ENCODE results near the gene ORMDL2.
A peak's percentile ranks its signal among the peaks of the same experiment; 100 is the strongest.

The ORMDL2 gene

DNA sequence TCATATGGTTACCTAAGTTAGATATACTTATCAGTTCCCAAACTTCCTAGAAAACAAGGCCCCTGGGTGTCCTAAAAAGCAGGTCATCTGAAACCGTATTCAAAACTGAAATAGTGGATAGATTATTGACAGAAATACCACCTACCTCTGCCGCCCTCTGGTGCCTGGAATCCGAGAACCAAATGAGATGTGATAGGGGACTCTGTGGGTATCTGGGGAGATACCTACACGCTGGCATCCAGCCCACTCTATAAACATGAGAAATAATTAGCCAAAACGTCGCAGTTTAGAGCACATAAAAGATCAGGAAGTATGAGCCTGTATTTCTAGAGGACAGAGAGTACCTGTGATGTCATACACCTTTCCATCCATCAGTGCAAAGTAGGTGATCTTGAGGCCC, 4.4 kb downstream of the ORMDL2 start:
- ChIA-PET POLR2A (ENCODE audit: low non-redundant PET) (no interaction called here), CTCF (no interaction called here)
- peak; percentile 37 for DNase-seq (ENCODE audit: low spot score)
- peak overlapping the region; percentile 57 for H3K27ac ChIP-seq
- TF ChIP-seq, protein P1, sequence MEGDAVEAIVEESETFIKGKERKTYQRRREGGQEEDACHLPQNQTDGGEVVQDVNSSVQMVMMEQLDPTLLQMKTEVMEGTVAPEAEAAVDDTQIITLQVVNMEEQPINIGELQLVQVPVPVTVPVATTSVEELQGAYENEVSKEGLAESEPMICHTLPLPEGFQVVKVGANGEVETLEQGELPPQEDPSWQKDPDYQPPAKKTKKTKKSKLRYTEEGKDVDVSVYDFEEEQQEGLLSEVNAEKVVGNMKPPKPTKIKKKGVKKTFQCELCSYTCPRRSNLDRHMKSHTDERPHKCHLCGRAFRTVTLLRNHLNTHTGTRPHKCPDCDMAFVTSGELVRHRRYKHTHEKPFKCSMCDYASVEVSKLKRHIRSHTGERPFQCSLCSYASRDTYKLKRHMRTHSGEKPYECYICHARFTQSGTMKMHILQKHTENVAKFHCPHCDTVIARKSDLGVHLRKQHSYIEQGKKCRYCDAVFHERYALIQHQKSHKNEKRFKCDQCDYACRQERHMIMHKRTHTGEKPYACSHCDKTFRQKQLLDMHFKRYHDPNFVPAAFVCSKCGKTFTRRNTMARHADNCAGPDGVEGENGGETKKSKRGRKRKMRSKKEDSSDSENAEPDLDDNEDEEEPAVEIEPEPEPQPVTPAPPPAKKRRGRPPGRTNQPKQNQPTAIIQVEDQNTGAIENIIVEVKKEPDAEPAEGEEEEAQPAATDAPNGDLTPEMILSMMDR (conservative IDR thresholded peaks at IDR 0.05; ENCODE audit: low read depth), result no peak; the same call in 1 of the 2 replicates

DNA sequence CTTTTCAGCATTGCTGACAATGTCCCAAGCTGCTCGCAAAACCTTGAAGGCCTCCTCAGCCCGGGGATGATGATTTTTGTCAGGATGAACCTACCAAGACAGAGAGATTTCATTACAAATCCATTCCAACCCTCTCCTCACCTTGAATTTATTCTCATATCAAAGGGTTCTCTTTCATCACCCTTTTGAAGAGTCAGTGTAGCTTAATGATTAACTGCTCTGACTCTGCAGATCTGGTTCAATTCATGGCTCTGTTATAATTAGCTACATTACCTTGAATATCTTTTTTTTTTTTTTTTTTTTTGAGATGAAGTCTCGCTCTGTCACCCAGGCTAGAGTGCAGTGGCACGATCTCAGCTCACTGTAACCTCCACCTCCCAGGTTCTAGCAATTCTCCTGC, 5.6 kb downstream of the ORMDL2 start:
- no peak for DNase-seq (ENCODE audit: low spot score)
- CTCF ChIA-PET, result interaction anchor here (0.6 to 0.7 kb wide), 2 partner anchors 174 to 381 kb away, joined by 3 read pairs; partner anchors contain the start of gene SUOX
- H3K27ac ChIP-seq, result no peak overlapping the region
- POLR2A ChIA-PET (ENCODE audit: low non-redundant PET), result interaction anchor here (0.6 kb wide), 1 partner anchor 31 kb away, joined by 3 read pairs; no protein-coding TSS in a partner anchor
- TF ChIP-seq, protein P1 (conservative IDR thresholded peaks at IDR 0.05; ENCODE audit: low read depth), result no peak

DNA sequence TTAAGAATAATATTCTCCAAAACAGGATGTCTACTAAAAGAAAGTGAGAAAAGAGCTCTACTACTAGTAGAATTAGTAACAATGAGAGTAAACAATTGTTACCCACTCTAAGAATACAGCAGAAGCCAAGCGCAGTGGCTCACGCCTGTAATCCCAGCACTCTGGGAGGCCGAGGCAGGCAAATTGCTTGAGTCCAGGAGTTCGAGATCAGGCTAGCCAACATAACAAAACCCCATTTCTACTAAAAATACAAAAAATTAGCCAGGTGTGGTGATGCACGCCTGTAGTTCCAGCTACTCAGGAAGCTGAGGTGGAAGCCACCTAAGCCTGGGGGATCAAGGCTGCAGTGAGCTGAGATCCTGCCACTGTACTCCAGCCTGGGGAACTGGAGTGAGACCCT, 6.9 kb downstream of the ORMDL2 start:
- CTCF ChIA-PET, result no interaction called here
- no peak for DNase-seq (ENCODE audit: low spot score)
- POLR2A ChIA-PET (ENCODE audit: low non-redundant PET), result interaction anchor here (0.9 kb wide), 1 partner anchor 150 kb away, joined by 3 read pairs; no protein-coding TSS in a partner anchor
- H3K27ac ChIP-seq, result peak overlapping the region; percentile 33; the same call in 1 of the 2 replicates
- TF ChIP-seq, protein P1 (conservative IDR thresholded peaks at IDR 0.05; ENCODE audit: low read depth), result no peak

DNA sequence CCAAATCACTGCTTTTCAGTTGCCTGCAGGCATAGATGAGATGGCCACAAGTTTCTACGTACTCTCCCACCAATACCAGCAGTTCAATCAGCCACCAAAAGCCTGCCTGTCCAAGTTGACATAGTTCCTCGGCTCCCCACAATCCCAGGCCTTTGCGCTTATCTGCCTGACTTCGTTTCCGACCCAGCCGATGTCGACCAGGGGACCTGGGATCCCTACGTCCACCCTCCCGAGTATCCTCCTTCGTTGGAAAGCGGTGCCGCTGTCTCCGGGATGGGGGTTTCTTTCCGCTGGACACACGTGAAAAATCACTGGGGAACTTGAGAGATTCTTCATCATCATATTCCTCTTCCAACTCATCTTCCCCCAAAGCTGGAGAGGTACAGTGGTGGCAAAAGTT, 10.0 kb downstream of the ORMDL2 start:
- H3K27ac ChIP-seq, result peak overlapping the region; percentile 96
- ChIA-PET POLR2A (ENCODE audit: low non-redundant PET) (no interaction called here), CTCF (no interaction called here)
- TF ChIP-seq, protein P1 (conservative IDR thresholded peaks at IDR 0.05; ENCODE audit: low read depth), result no peak
- DNase-seq (ENCODE audit: low spot score), result no peak

DNA sequence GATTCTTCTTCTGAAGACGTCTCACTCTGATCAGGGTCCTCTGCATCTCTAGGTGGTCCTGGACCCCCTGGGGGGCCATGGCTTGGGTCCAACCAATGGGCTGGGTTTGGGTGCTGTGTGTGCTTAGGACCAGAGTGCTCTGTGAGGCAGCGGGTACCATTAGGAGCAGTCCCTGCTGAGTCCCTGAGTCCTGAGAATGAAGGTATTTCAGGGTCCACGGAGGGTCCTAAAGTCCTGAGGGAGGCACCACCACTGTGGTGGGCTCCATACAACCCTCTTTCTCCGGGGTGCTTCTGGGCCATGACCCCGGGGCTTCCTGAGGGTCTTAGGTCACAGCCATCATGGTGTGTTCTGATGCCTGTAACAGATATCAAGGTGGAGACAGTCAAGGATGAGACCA, 10.5 kb downstream of the ORMDL2 start:
- ChIA-PET CTCF (interaction anchor here (0.5 kb wide), 1 partner anchor 184 kb away, joined by 3 read pairs; no protein-coding TSS in a partner anchor), POLR2A (ENCODE audit: low non-redundant PET) (no interaction called here)
- TF ChIP-seq, protein P1 (conservative IDR thresholded peaks at IDR 0.05; ENCODE audit: low read depth), result no peak
- H3K27ac ChIP-seq, result peak overlapping the region; percentile 96
- DNase-seq (ENCODE audit: low spot score), result no peak

DNA sequence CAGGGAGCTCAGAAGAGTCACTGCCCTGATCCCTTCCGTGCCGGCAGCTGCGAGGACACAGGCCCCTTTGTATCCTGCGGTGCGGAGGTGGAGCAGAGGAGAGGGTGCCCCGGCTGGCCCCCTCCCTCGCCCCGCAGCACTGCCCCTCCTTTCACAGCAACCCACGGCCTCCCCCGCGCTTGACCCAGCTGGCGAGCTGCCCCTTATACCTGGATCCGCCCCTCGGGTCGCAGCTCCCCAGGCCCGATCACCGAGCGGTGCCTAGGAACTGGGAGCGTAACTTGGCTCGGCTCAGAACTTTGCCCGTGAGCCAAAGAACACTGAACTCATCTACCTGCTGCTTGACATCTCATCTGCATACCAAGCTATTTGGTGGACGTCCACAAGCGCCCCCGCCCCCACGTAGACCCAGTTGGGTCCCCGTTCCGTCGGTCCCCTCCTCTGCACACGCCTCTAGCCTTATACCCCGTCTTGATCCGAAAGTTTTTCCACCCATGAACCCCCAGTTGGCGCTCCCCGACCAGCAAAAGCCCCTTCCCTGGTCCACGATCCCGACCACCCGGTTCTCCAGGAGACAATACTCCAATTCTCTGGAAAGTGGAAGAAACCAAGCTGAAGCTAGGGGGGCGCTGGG, 12.2 kb downstream of the ORMDL2 start:
- DNase-seq (ENCODE audit: low spot score), result peak; percentile 30
- CTCF ChIA-PET, result interaction anchor here (0.6 to 1.0 kb wide), 3 partner anchors 50 to 96 kb away, joined by 4 to 5 read pairs (median 4); no protein-coding TSS in a partner anchor
- H3K27ac ChIP-seq, result peak overlapping the region; percentile 96
- POLR2A ChIA-PET (ENCODE audit: low non-redundant PET), result interaction anchor here (0.6 to 1.8 kb wide), 5 partner anchors 12 to 548 kb away, joined by 3 to 20 read pairs (median 7); partner anchors contain the start of genes ORMDL2 and SARNP
- TF ChIP-seq, protein P1 (conservative IDR thresholded peaks at IDR 0.05; ENCODE audit: low read depth), result no peak
